OCI-LY7 (cell line): ENCODE data around the gene CD6.

Experiments
- EZH2phosphoT487 ChIP-seq: fragments of 200-600 bp; sonication (generic); IDR thresholded peaks from 2 replicates; pipeline ENCODE4 v1.6.1; 2018; ENCODE audit warnings: low read depth, borderline replicate concordance, mild to moderate bottlenecking, mixed run types, antibody characterized with exemption, low read length, moderate library complexity, mixed read lengths
- TF ChIP-seq, protein P1 (sequence below): fragments of 200-600 bp; sonication (generic); conservative IDR thresholded peaks from 2 replicates; pipeline ENCODE4 v1.5.1; 2014; ENCODE audit warnings: mild to moderate bottlenecking, antibody characterized with exemption, low read length, moderate library complexity, mixed read lengths

DNA sequence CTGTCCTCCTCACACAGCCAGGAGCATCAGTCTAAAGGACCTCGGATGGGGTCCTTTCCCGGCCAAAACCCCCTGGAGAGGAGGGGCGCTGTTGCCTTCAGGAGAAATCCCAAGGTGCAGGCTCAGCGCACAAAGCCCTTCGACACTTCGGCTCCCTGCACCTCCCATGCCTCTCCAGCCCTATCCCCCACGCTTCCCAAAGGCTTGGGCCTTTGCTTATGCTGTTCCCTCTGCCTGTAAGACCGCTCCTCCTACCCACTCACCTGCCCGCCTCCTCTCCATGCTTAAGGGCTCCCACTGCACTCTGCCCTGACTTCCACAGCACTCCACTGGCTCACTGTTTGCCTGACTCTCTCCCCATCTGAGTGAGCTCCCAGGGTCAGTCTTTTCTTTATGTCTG is 33.0 kb upstream of the CD6 start:
- TF ChIP-seq, protein P1, sequence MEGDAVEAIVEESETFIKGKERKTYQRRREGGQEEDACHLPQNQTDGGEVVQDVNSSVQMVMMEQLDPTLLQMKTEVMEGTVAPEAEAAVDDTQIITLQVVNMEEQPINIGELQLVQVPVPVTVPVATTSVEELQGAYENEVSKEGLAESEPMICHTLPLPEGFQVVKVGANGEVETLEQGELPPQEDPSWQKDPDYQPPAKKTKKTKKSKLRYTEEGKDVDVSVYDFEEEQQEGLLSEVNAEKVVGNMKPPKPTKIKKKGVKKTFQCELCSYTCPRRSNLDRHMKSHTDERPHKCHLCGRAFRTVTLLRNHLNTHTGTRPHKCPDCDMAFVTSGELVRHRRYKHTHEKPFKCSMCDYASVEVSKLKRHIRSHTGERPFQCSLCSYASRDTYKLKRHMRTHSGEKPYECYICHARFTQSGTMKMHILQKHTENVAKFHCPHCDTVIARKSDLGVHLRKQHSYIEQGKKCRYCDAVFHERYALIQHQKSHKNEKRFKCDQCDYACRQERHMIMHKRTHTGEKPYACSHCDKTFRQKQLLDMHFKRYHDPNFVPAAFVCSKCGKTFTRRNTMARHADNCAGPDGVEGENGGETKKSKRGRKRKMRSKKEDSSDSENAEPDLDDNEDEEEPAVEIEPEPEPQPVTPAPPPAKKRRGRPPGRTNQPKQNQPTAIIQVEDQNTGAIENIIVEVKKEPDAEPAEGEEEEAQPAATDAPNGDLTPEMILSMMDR: no peak
- no peak for TF ChIP-seq EZH2phosphoT487
